Neuronal stem cell (in vitro differentiated cells): ENCODE results near the gene TTF2.

ENCODE experiments used
- DNase-seq: peaks from one replicate; pipeline ENCODE4 v3.0.0-alpha.2; 2013; ENCODE audit warnings: low spot score
- H2AFZ ChIP-seq: one replicate; pipeline ENCODE4 v1.6.1; 2013; ENCODE audit warnings: mild to moderate bottlenecking, low read length, inconsistent platforms
- H2AK5ac ChIP-seq: 2 replicates; pipeline ENCODE4 v1.6.1; 2013; ENCODE audit warnings: low read depth, mild to moderate bottlenecking, inconsistent platforms, low read length, moderate library complexity, mixed read lengths
- H2BK120ac ChIP-seq: 2 replicates; pipeline ENCODE4 v1.6.1; 2013; ENCODE audit warnings: low read depth, mild to moderate bottlenecking, inconsistent platforms, low read length, moderate library complexity, mixed read lengths
- H2BK12ac ChIP-seq: one replicate; pipeline ENCODE4 v1.6.1; 2013; ENCODE audit warnings: low read length, inconsistent platforms
- H2BK15ac ChIP-seq: 2 replicates; pipeline ENCODE4 v1.6.1; 2013; ENCODE audit warnings: mild to moderate bottlenecking, low read length, inconsistent platforms, mixed read lengths
- H2BK5ac ChIP-seq: one replicate; pipeline ENCODE4 v1.6.1; 2013; ENCODE audit warnings: inconsistent platforms, mild to moderate bottlenecking, low read length, moderate library complexity
- H3K14ac ChIP-seq: one replicate; pipeline ENCODE4 v1.6.1; 2013; ENCODE audit warnings: low read length, inconsistent platforms
- H3K18ac ChIP-seq: 2 replicates; pipeline ENCODE4 v1.6.1; 2013; ENCODE audit warnings: low read length, inconsistent platforms
- H3K23ac ChIP-seq: 2 replicates; pipeline ENCODE4 v1.6.1; 2013; ENCODE audit warnings: low read depth, mild to moderate bottlenecking, mixed read lengths, low read length, inconsistent platforms; ENCODE audit not compliant: poor library complexity
- H3K27ac ChIP-seq: replicated peaks from 3 replicates; pipeline ENCODE4 v1.5.1; 2013; ENCODE audit warnings: low read length, inconsistent platforms
- H3K27me3 ChIP-seq, 3 experiments: 2 replicates each; pipeline ENCODE4 v1.6.1; 2013; ENCODE audit warnings: low read length in 3 of 3, mild to moderate bottlenecking in 2 of 3, inconsistent platforms in 1 of 3, low read depth in 1 of 3, mixed read lengths in 1 of 3, moderate library complexity in 1 of 3; ENCODE audit not compliant: control insufficient read depth in 3 of 3, insufficient read depth in 3 of 3
- H3K36me3 ChIP-seq, 2 donors: replicated peaks in 1 of 2; 2 replicates each; pipeline ENCODE4 v1.6.1; 2013; ENCODE audit warnings: low read length in 2 of 2; ENCODE audit not compliant: control insufficient read depth in 2 of 2, insufficient read depth in 2 of 2
- H3K4ac ChIP-seq: 2 replicates; pipeline ENCODE4 v1.6.1; 2013; ENCODE audit warnings: inconsistent platforms, mild to moderate bottlenecking, low read length, moderate library complexity
- H3K4me1 ChIP-seq, 2 donors: 1 replicate in 1 of 2; 2 replicates in 1 of 2; pipeline ENCODE4 v1.6.1; 2013; ENCODE audit warnings: low read length in 2 of 2, low read depth in 1 of 2; ENCODE audit not compliant: control insufficient read depth in 2 of 2, insufficient read depth in 1 of 2
- H3K4me2 ChIP-seq: one replicate; pipeline ENCODE4 v1.6.1; 2013; ENCODE audit warnings: mild to moderate bottlenecking, low read length, inconsistent platforms; ENCODE audit not compliant: insufficient read depth, poor library complexity, severe bottlenecking
- H3K4me3 ChIP-seq, 2 donors: 2 replicates each; pipeline ENCODE4 v1.5.1; 2013; ENCODE audit warnings: low read length in 2 of 2, mild to moderate bottlenecking in 2 of 2, inconsistent platforms in 1 of 2, moderate library complexity in 1 of 2
- H3K79me1 ChIP-seq: one replicate; pipeline ENCODE4 v1.6.1; 2013; ENCODE audit warnings: low read depth, mild to moderate bottlenecking, inconsistent platforms, low read length, moderate library complexity
- H3K9ac ChIP-seq: one replicate; pipeline ENCODE4 v1.6.1; 2013; ENCODE audit warnings: mild to moderate bottlenecking, low read depth, low read length, inconsistent platforms; ENCODE audit not compliant: poor library complexity
- H3K9me3 ChIP-seq, 2 donors: replicated peaks in 1 of 2; 2 replicates each; pipeline versions ENCODE3 to v1.6.1; 2013; ENCODE audit warnings: low read length in 2 of 2, mild to moderate bottlenecking in 2 of 2, inconsistent platforms in 1 of 2, low read depth in 1 of 2, mixed read lengths in 1 of 2, moderate library complexity in 1 of 2; ENCODE audit not compliant: control insufficient read depth in 2 of 2, insufficient read depth in 1 of 2
- H4K8ac ChIP-seq: one replicate; pipeline ENCODE4 v1.6.1; 2013; ENCODE audit warnings: low read depth, mild to moderate bottlenecking, inconsistent platforms, low read length, moderate library complexity
- H4K91ac ChIP-seq: one replicate; pipeline ENCODE4 v1.6.1; 2013; ENCODE audit warnings: low read length, low read depth, mild to moderate bottlenecking, inconsistent platforms; ENCODE audit not compliant: poor library complexity
- WGBS, 2 donors: extraction: QIAGEN DNeasy Blood & Tissue Kit; methylation state at CpG; one replicate each; pipeline ENCODE4 v1.1.7; 2013; ENCODE audit warnings: missing lambda C conversion rate in 2 of 2, mixed read lengths in 1 of 2; ENCODE audit not compliant: insufficient read length in 2 of 2, insufficient replicate concordance in 1 of 2; ENCODE audit errors: extremely low coverage in 2 of 2; 5-methylcytosine and 5-hydroxymethylcytosine counted together

TTF2 gene

GRCh38 chr1:117030271-117030877, 29.8 kb upstream of the TTF2 start:
- H2BK12ac ChIP-seq = no peak overlapping the region
- peaks cover 0 to 2% of the 10 kb centered on the region in 2 donors for H3K9me3 ChIP-seq
- H3K36me3 ChIP-seq = no peaks in the 10 kb centered on the region
- no peak overlapping the region for H2BK5ac ChIP-seq
- no peak overlapping the region for H3K9ac ChIP-seq
- no peaks in the 10 kb centered on the region for H3K27me3 ChIP-seq
- no peak overlapping the region for H4K8ac ChIP-seq
- H3K27ac ChIP-seq = no peak overlapping the region
- H2AK5ac ChIP-seq = no peak overlapping the region
- H2BK120ac ChIP-seq = no peak overlapping the region
- peaks cover 2 to 4% of the 10 kb centered on the region in 2 donors for H3K4me1 ChIP-seq
- no peak overlapping the region for H2BK15ac ChIP-seq
- H2AFZ ChIP-seq = no peak overlapping the region
- no peaks in the 10 kb centered on the region for H3K79me1 ChIP-seq
- no peak overlapping the region for H3K4me2 ChIP-seq
- no peak overlapping the region for H3K4ac ChIP-seq
- no peak for DNase-seq
- no peak overlapping the region for H4K91ac ChIP-seq
- no peak overlapping the region for H3K18ac ChIP-seq
- H3K4me3 ChIP-seq = no peak overlapping the region
- no peak overlapping the region for H3K23ac ChIP-seq
- H3K14ac ChIP-seq = no peak overlapping the region
- WGBS, 2 donors = no CpG with 5 or more reads among the region's 1 CpG

DNA sequence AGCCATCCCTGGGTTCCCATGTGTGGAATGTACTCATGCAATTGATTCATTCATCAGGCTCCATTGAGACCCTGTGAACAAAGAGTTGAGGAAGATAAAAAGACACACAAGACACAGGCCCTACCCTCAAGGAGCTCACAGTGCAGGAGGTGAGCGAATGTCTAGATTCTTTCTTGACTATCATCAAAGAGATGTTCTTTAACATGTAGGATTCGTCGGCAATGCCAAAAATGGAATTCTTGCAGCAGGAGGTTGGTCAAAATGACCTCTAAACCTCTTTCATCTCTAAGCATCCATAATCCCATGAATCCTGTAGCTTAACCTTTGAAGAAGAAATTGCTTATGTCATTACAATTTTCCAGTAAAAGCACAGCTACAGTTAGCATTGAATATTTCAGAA, 27.9 kb upstream of the TTF2 start:
- no peak overlapping the region for H2AK5ac ChIP-seq
- H3K4me3 ChIP-seq = no peak overlapping the region
- H3K36me3 ChIP-seq = no peaks in the 10 kb centered on the region
- H2BK5ac ChIP-seq = no peak overlapping the region
- H3K9me3 ChIP-seq = peaks cover 0 to 2% of the 10 kb centered on the region in 2 donors
- no peak overlapping the region for H4K8ac ChIP-seq
- H3K79me1 ChIP-seq = no peaks in the 10 kb centered on the region
- no peak overlapping the region for H2BK15ac ChIP-seq
- no peak overlapping the region for H3K14ac ChIP-seq
- H3K9ac ChIP-seq = no peak overlapping the region
- no peak overlapping the region for H3K23ac ChIP-seq
- no peak overlapping the region for H2AFZ ChIP-seq
- H3K4ac ChIP-seq = no peak overlapping the region
- H3K4me1 ChIP-seq = peaks cover 3 to 4% of the 10 kb centered on the region in 2 donors
- no peak overlapping the region for H2BK12ac ChIP-seq
- H3K27me3 ChIP-seq = no peaks in the 10 kb centered on the region
- no peak overlapping the region for H4K91ac ChIP-seq
- no peak overlapping the region for H3K18ac ChIP-seq
- WGBS, 2 donors = no CpG with 5 or more reads among the region's 3 CpGs
- no peak for DNase-seq
- H3K4me2 ChIP-seq = no peak overlapping the region
- H3K27ac ChIP-seq = no peak overlapping the region
- no peak overlapping the region for H2BK120ac ChIP-seq

GRCh38 chr1:117032681-117033539, 27.2 kb upstream of the TTF2 start:
- no CpG with 5 or more reads among the region's 11 CpGs for WGBS, 2 donors
- H3K4me3 ChIP-seq = no peak overlapping the region
- H3K9me3 ChIP-seq = peaks cover 0 to 2% of the 10 kb centered on the region in 2 donors

GRCh38 chr1:117033772-117034171, 26.4 kb upstream of the TTF2 start:
- no peak overlapping the region for H2BK120ac ChIP-seq
- no peak overlapping the region for H3K4ac ChIP-seq
- H2BK5ac ChIP-seq = no peak overlapping the region
- H3K9ac ChIP-seq = no peak overlapping the region
- no peak overlapping the region for H3K18ac ChIP-seq
- H2AK5ac ChIP-seq = no peak overlapping the region
- H3K4me1 ChIP-seq = peaks cover 3 to 4% of the 10 kb centered on the region in 2 donors
- H3K4me2 ChIP-seq = no peak overlapping the region
- H3K27me3 ChIP-seq = no peaks in the 10 kb centered on the region
- no peak overlapping the region for H2AFZ ChIP-seq
- no peaks in the 10 kb centered on the region for H3K79me1 ChIP-seq
- H3K36me3 ChIP-seq = no peaks in the 10 kb centered on the region
- no peak overlapping the region for H3K27ac ChIP-seq
- DNase-seq = no peak
- H4K91ac ChIP-seq = no peak overlapping the region
- H3K14ac ChIP-seq = no peak overlapping the region
- no peak overlapping the region for H2BK12ac ChIP-seq
- no peak overlapping the region for H4K8ac ChIP-seq
- H3K4me3 ChIP-seq = no peak overlapping the region
- H2BK15ac ChIP-seq = no peak overlapping the region
- H3K23ac ChIP-seq = no peak overlapping the region
- no CpG with 5 or more reads among the region's 7 CpGs for WGBS, 2 donors
- peaks cover 0 to 4% of the 10 kb centered on the region in 2 donors for H3K9me3 ChIP-seq

More at GRCh38 chr1:117032681-117033539, 27.2 kb upstream of the TTF2 start:
- Histone ChIP-seq H3K4ac (no peak overlapping the region), H3K27me3 (no peaks in the 10 kb centered on the region), H3K14ac (no peak overlapping the region), H3K4me2 (no peak overlapping the region), H3K36me3 (no peaks in the 10 kb centered on the region), H3K27ac (no peak overlapping the region), H3K4me1 (peaks cover 3 to 4% of the 10 kb centered on the region in 2 donors), H2AFZ (no peak overlapping the region), H3K79me1 (no peaks in the 10 kb centered on the region), H2BK15ac (no peak overlapping the region), H2BK5ac (no peak overlapping the region), H2BK12ac (no peak overlapping the region), H4K91ac (no peak overlapping the region), H2BK120ac (no peak overlapping the region), H3K23ac (no peak overlapping the region), H3K9ac (no peak overlapping the region), H4K8ac (no peak overlapping the region), H2AK5ac (no peak overlapping the region), H3K18ac (no peak overlapping the region)
- no peak for DNase-seq
